Kidney (tissue), 14 donors: ENCODE results near the gene HOXB1. TPM values are rescaled to one million over a fixed set of nuclear protein-coding genes. Genes with fewer than 3 reads are reported as not detected.

Experiments
- DNase-seq, 5 donors: peaks; one replicate each; pipeline ENCODE4 v3.0.0-alpha.2; 2013 to 2020
- FAIRE-seq: peaks from 2 replicates; lab custom pipeline; 2012; peaks lifted over from hg19 to GRCh38; lab: Jason Lieb, UNC
- H3K27ac ChIP-seq, 2 donors: one replicate each; pipeline ENCODE4 v1.7.0; 2013; ENCODE audit warnings: low read depth in 2 of 2, low read length in 2 of 2, inconsistent platforms in 1 of 2
- H3K27me3 ChIP-seq: one replicate; pipeline ENCODE4 v1.7.1; 2013; ENCODE audit warnings: low read length, inconsistent platforms; ENCODE audit not compliant: control insufficient read depth, insufficient read depth
- H3K36me3 ChIP-seq, 3 donors: one replicate each; pipeline versions ENCODE4 v1.7.0 to v1.7.1; 2013; ENCODE audit warnings: low read length in 3 of 3, control low read depth in 1 of 3, inconsistent platforms in 1 of 3; ENCODE audit not compliant: insufficient read depth in 3 of 3, control insufficient read depth in 2 of 3
- H3K4me1 ChIP-seq, 3 donors: one replicate each; pipeline versions ENCODE4 v1.7.0 to v1.7.1; 2013; ENCODE audit warnings: low read length in 3 of 3, inconsistent platforms in 1 of 3, low read depth in 1 of 3; ENCODE audit not compliant: control insufficient read depth in 2 of 3, insufficient read depth in 2 of 3
- H3K4me3 ChIP-seq, 3 donors: one replicate each; pipeline versions ENCODE4 v1.7.0 to v1.8.1; 2013; ENCODE audit warnings: low read length in 3 of 3, control low read depth in 1 of 3, inconsistent platforms in 1 of 3
- H3K9ac ChIP-seq, 3 donors: one replicate each; pipeline versions ENCODE4 v1.7.0 to v1.7.1; 2013; ENCODE audit warnings: low read length in 3 of 3, control low read depth in 1 of 3, inconsistent platforms in 1 of 3
- H3K9me3 ChIP-seq, 3 donors: one replicate each; pipeline versions ENCODE4 v1.7.0 to v1.7.1; 2013; ENCODE audit warnings: low read length in 3 of 3, control low read depth in 1 of 3, inconsistent platforms in 1 of 3; ENCODE audit not compliant: control insufficient read depth in 2 of 3, insufficient read depth in 1 of 3
- CTCF ChIP-seq: IDR thresholded peaks from 3 replicates; pipeline ENCODE4 v1.5.1; 2012; ENCODE audit warnings: mild to moderate bottlenecking, moderate library complexity, borderline replicate concordance; ENCODE audit not compliant: insufficient read depth; ENCODE audit errors: extremely low read depth
- intact Hi-C: fragments of 100-400 bp; cut with DNase I; formaldehyde crosslinking; loops from one replicate; pipeline ENCODE4 v1.11.1; 2022
- polyA plus RNA-seq: library from polyadenylated mRNA; stranded (reverse); fragments of 350-450 nt; fragmentation: Illumina TruSeq; extraction: RNeasy Lipid Tissue Mini Kit (QIAGEN cat#74804); gene quantifications from one replicate; pipeline ENCODE4 v1.2.3, GENCODE V29; 2014; ENCODE audit warnings: low read depth, low replicate concordance; ENCODE audit not compliant: insufficient read depth
- total RNA-seq: library from RNA; stranded (reverse); fragmentation: NEBNext Ultra II Directional; extraction: Animal tissue kit (Norgen Biotek cat#: 25700); gene quantifications from one replicate; pipeline ENCODE4 v1.2.1, GENCODE V29; 2021
- donor health status: control.
- donor health status: control.
- donor health status: control.
- donor health status: control.
- donor health status: control.
- donor health status: DM: yes; HTN: yes; CAD: no.
- donor health status: Normal renal cell carcinoma (clear cell type).

Gene HOXB1
- total and polyA plus RNA-seq, 2 donors from 2014 or later, result not detected

GRCh38 chr17:48562934-48563333, 32.1 kb upstream of the HOXB1 start:
- Histone ChIP-seq H3K36me3 (peaks cover 2 to 8% (median 5%) of the 10 kb centered on the region in 3 donors), H3K4me3 (peak overlapping the region in 1 of 3 donors; percentile 9), H3K27me3 (no peaks in the 10 kb centered on the region), H3K9me3 (no peaks in the 10 kb centered on the region), H3K4me1 (peaks cover 41 to 67% (median 61%) of the 10 kb centered on the region in 3 donors), H3K9ac (peak overlapping the region in 2 of 3 donors; percentile 4 to 31), H3K27ac (peak overlapping the region; percentile 39 to 58)
- TF ChIP-seq CTCF, result no peak
- FAIRE-seq (no peak), DNase-seq (no peak)
- intact Hi-C loops, result no loop called here

GRCh38 chr17:48561884-48562810, 31.3 kb upstream of the HOXB1 start:
- TF ChIP-seq CTCF, result peak; percentile 20
- intact Hi-C loops, result no loop called here
- DNase-seq (peak; percentile 92 to 93 (median 93)), FAIRE-seq (no peak)
- Histone ChIP-seq H3K9ac (peak overlapping the region in 1 of 3 donors; percentile 63), H3K27ac (peak overlapping the region; percentile 72 to 79), H3K27me3 (no peaks in the 10 kb centered on the region), H3K36me3 (peaks cover 2 to 8% (median 5%) of the 10 kb centered on the region in 3 donors), H3K9me3 (no peaks in the 10 kb centered on the region), H3K4me1 (peaks cover 40 to 66% (median 59%) of the 10 kb centered on the region in 3 donors), H3K4me3 (peak overlapping the region in 2 of 3 donors; percentile 19 to 24)

GRCh38 chr17:48559840-48560817, 29.3 kb upstream of the HOXB1 start:
- Histone ChIP-seq H3K9me3 (no peaks in the 10 kb centered on the region), H3K27ac (peak overlapping the region; percentile 79 to 88), H3K4me1 (peaks cover 36 to 63% (median 44%) of the 10 kb centered on the region in 3 donors), H3K4me3 (peak overlapping the region in 1 of 3 donors; percentile 37), H3K36me3 (peaks cover 0 to 6% (median 0%) of the 10 kb centered on the region in 3 donors), H3K9ac (peak overlapping the region in 2 of 3 donors; percentile 25 to 68), H3K27me3 (no peaks in the 10 kb centered on the region)
- DNase-seq (peak in 1 of 5 donors; percentile 91), FAIRE-seq (no peak)
- intact Hi-C loops, result no loop called here
- no peak for TF ChIP-seq CTCF
